H9 (cell line): ENCODE measurements around the gene UFC1. TPM values are rescaled to one million over a fixed set of nuclear protein-coding genes. Genes with fewer than 3 reads are reported as not detected.
A peak's percentile ranks its signal among the peaks of the same experiment; 100 is the strongest.

Experiments
- DNase-seq: peaks from one replicate; pipeline ENCODE4 v3.0.0-alpha.2; 2017
- H2AFZ ChIP-seq: one replicate; pipeline ENCODE4 v1.6.1; 2013; ENCODE audit warnings: mild to moderate bottlenecking, low read length, control low read depth, moderate library complexity
- H2AK5ac ChIP-seq: 2 replicates; pipeline ENCODE4 v1.6.1; 2013; ENCODE audit warnings: low read length, control low read depth, mixed read lengths; ENCODE audit not compliant: insufficient read length
- H2BK120ac ChIP-seq: one replicate; pipeline ENCODE4 v1.6.1; 2013; ENCODE audit warnings: low read depth, mild to moderate bottlenecking, low read length, control low read depth, inconsistent platforms; ENCODE audit not compliant: poor library complexity, severe bottlenecking
- H2BK12ac ChIP-seq: 2 replicates; pipeline ENCODE4 v1.6.1; 2013; ENCODE audit warnings: low read length, control low read depth, mixed read lengths, low read depth; ENCODE audit not compliant: insufficient read length
- H2BK15ac ChIP-seq: 2 replicates; pipeline ENCODE4 v1.6.1; 2013; ENCODE audit warnings: low read depth, low read length, control low read depth
- H2BK20ac ChIP-seq: one replicate; pipeline ENCODE4 v1.6.1; 2013; ENCODE audit warnings: low read depth, mild to moderate bottlenecking, low read length, control low read depth, inconsistent platforms; ENCODE audit not compliant: poor library complexity, severe bottlenecking
- H2BK5ac ChIP-seq: 2 replicates; pipeline ENCODE4 v1.6.1; 2013; ENCODE audit warnings: low read length, control low read depth, mixed read lengths; ENCODE audit not compliant: insufficient read length
- H3K14ac ChIP-seq: 2 replicates; pipeline ENCODE4 v1.6.1; 2013; ENCODE audit warnings: low read length, control low read depth; ENCODE audit not compliant: insufficient read depth
- H3K18ac ChIP-seq: 2 replicates; pipeline ENCODE4 v1.6.1; 2013; ENCODE audit warnings: low read depth, mild to moderate bottlenecking, mixed read lengths, low read length, control low read depth; ENCODE audit not compliant: insufficient read length
- H3K23ac ChIP-seq: 2 replicates; pipeline ENCODE4 v1.6.1; 2013; ENCODE audit warnings: low read length, control low read depth, mixed read lengths, low read depth; ENCODE audit not compliant: insufficient read length
- H3K23me2 ChIP-seq: 2 replicates; pipeline ENCODE4 v1.6.1; 2013; ENCODE audit warnings: low read depth, mild to moderate bottlenecking, mixed read lengths, low read length, control low read depth; ENCODE audit not compliant: insufficient read length, poor library complexity, severe bottlenecking
- H3K27ac ChIP-seq: 2 replicates; pipeline ENCODE4 v1.5.1; 2013; ENCODE audit warnings: low read length, control low read depth, mixed read lengths, low read depth; ENCODE audit not compliant: insufficient read length
- H3K27me3 ChIP-seq: 2 replicates; pipeline ENCODE4 v1.6.1; 2013; ENCODE audit warnings: low read length, control low read depth, inconsistent platforms; ENCODE audit not compliant: insufficient read depth
- H3K4ac ChIP-seq: 2 replicates; pipeline ENCODE4 v1.6.1; 2013; ENCODE audit warnings: low read depth, mild to moderate bottlenecking, control low read depth, inconsistent platforms, low read length, moderate library complexity
- H3K4me1 ChIP-seq: 2 replicates; pipeline ENCODE4 v1.6.1; 2013; ENCODE audit warnings: low read length, control low read depth, inconsistent platforms; ENCODE audit not compliant: insufficient read depth
- H3K4me2 ChIP-seq: 2 replicates; pipeline ENCODE4 v1.6.1; 2013; ENCODE audit warnings: low read length, control low read depth, mixed read lengths; ENCODE audit not compliant: insufficient read length, insufficient read depth
- H3K56ac ChIP-seq: 2 replicates; pipeline ENCODE4 v1.6.1; 2013; ENCODE audit warnings: low read depth, mild to moderate bottlenecking, mixed read lengths, low read length, control low read depth; ENCODE audit not compliant: insufficient read length
- H3K79me1 ChIP-seq: 2 replicates; pipeline ENCODE4 v1.6.1; 2013; ENCODE audit warnings: low read depth, mild to moderate bottlenecking, moderate library complexity, low read length, control low read depth, inconsistent platforms; ENCODE audit not compliant: insufficient read depth, poor library complexity, severe bottlenecking
- H3K79me2 ChIP-seq: 2 replicates; pipeline ENCODE4 v1.6.1; 2013; ENCODE audit warnings: low read length, control low read depth, inconsistent platforms; ENCODE audit not compliant: insufficient read depth
- H3K9ac ChIP-seq: 2 replicates; pipeline ENCODE4 v1.6.1; 2013; ENCODE audit warnings: low read length, control low read depth, mixed read lengths; ENCODE audit not compliant: insufficient read length; ENCODE audit errors: extremely low read depth
- H3K9me3 ChIP-seq: one replicate; pipeline ENCODE4 v1.6.1; 2013; ENCODE audit warnings: low read depth, low read length, inconsistent platforms; ENCODE audit not compliant: control insufficient read depth
- H3T11ph ChIP-seq: one replicate; pipeline ENCODE4 v1.6.1; 2013; ENCODE audit warnings: mild to moderate bottlenecking, low read length, control low read depth, inconsistent platforms
- H4K20me1 ChIP-seq: one replicate; pipeline ENCODE4 v1.6.1; 2013; ENCODE audit not compliant: control insufficient read depth, insufficient read length, insufficient read depth
- H4K5ac ChIP-seq: 2 replicates; pipeline ENCODE4 v1.6.1; 2013; ENCODE audit warnings: low read depth, mild to moderate bottlenecking, mixed read lengths, low read length, control low read depth; ENCODE audit not compliant: insufficient read length
- H4K8ac ChIP-seq: replicated peaks from 2 replicates; pipeline ENCODE4 v1.6.1; 2013; ENCODE audit warnings: low read length, control low read depth, mixed read lengths, low read depth; ENCODE audit not compliant: insufficient read length
- H4K91ac ChIP-seq: 2 replicates; pipeline ENCODE4 v1.6.1; 2013; ENCODE audit warnings: low read depth, mild to moderate bottlenecking, moderate library complexity, mixed read lengths, low read length, control low read depth; ENCODE audit not compliant: insufficient read length
- H3K27ac Mint-ChIP-seq, 3 experiments: 2 replicates in 2 of 3; 3 replicates in 1 of 3; pipeline ENCODE4 v1.8.0; 2020 to 2021; ENCODE audit warnings: mixed read lengths in 3 of 3, mild to moderate bottlenecking in 1 of 3, moderate library complexity in 1 of 3
- H3K27me3 Mint-ChIP-seq: 2 replicates; pipeline ENCODE4 v1.8.0; 2021; ENCODE audit warnings: low read depth, mild to moderate bottlenecking, moderate library complexity, mixed read lengths
- H3K36me3 Mint-ChIP-seq, 3 experiments: 2 replicates in 2 of 3; 3 replicates in 1 of 3; pipeline ENCODE4 v1.8.0; 2020 to 2021; ENCODE audit warnings: low read depth in 3 of 3, mixed read lengths in 3 of 3; ENCODE audit not compliant: insufficient read depth in 1 of 3
- H3K4me1 Mint-ChIP-seq, 2 experiments: 2 replicates each; pipeline ENCODE4 v1.8.0; 2020; ENCODE audit warnings: mixed read lengths in 2 of 2
- H3K4me3 Mint-ChIP-seq, 2 experiments: 2 replicates in 1 of 2; 3 replicates in 1 of 2; pipeline ENCODE4 v1.8.0; 2020 to 2021; ENCODE audit warnings: mild to moderate bottlenecking in 2 of 2, mixed read lengths in 2 of 2, moderate library complexity in 1 of 2
- H3K9me3 Mint-ChIP-seq, 2 experiments: 2 replicates in 1 of 2; 3 replicates in 1 of 2; pipeline ENCODE4 v1.8.0; 2020; ENCODE audit warnings: mild to moderate bottlenecking in 2 of 2, mixed read lengths in 2 of 2, moderate library complexity in 1 of 2
- CTCF ChIP-seq: fragments of 200-600 bp; sonication (generic); conservative IDR thresholded peaks from 3 replicates; pipeline ENCODE4 v1.8.0; 2021; ENCODE audit warnings: antibody characterized with exemption, mild to moderate bottlenecking
- WGBS: extraction: QIAGEN DNeasy Blood & Tissue Kit; methylation state at CpG from one replicate; pipeline ENCODE4 v1.1.7; 2013; ENCODE audit warnings: missing lambda C conversion rate, low lambda C conversion rate, mixed read lengths; ENCODE audit not compliant: insufficient read length; ENCODE audit errors: extremely low coverage; 5-methylcytosine and 5-hydroxymethylcytosine counted together
- long read RNA-seq: library from polyadenylated mRNA; unstranded; transcript quantifications from one replicate; pipeline ENCODE4 v2.0.0, GENCODE V29; 2020
- total RNA-seq: library from RNA; stranded (reverse); gene quantifications from 2 replicates; pipeline ENCODE4 v1.2.1, GENCODE V29; 2021

UFC1 gene
- total RNA-seq: 93.4 and 93.5 TPM in 2 replicates
- long read RNA-seq, transcript UFC1-201 (6 exons, 1,114 nt): major isoform, 98 of 111 reads
- long read RNA-seq, partial matches to known transcripts: 0 of 111 reads
- long read RNA-seq, other reads (novel, unspliced or antisense): 5 of 111 reads

GRCh38 chr1:161153682-161154337, at the start of gene UFC1:
UFC1 (plus strand) TSS chr1:161153978; CDS start chr1:161153998, 20 bp downstream.
- H3K79me1 ChIP-seq: no peaks in the 10 kb centered on the region
- WGBS: no CpG with 5 or more reads among the region's 33 CpGs
- peak within 1 kb of the TSS; percentile 99 for H2AFZ ChIP-seq
- H3K4me1 ChIP-seq: no peaks in the 10 kb centered on the region
- H4K20me1 ChIP-seq: no peaks in the 10 kb centered on the region
- H2AK5ac ChIP-seq: peak within 1 kb of the TSS; percentile 51
- no peaks in the 10 kb centered on the region for H3K27me3 ChIP-seq
- Mint-ChIP-seq H3K4me1 (peaks cover 15 to 16% of the 10 kb centered on the region in 2 experiments), H3K27ac (peak within 1 kb of the TSS; percentile 98 to 100 (median 100)), H3K4me3 (peak within 1 kb of the TSS; percentile 99 to 100), H3K27me3 (no peaks in the 10 kb centered on the region), H3K36me3 (peaks cover 10 to 20% (median 17%) of the 10 kb centered on the region in 3 experiments; a peak in 6 of 7 replicates), H3K9me3 (no peaks in the 10 kb centered on the region)
- H3K27ac ChIP-seq: peak within 1 kb of the TSS; percentile 93
- peak within 1 kb of the TSS; percentile 39 for H4K5ac ChIP-seq
- peak within 1 kb of the TSS; percentile 66 for H2BK5ac ChIP-seq
- H3K18ac ChIP-seq: peak within 1 kb of the TSS; percentile 99
- peak within 1 kb of the TSS; percentile 77 for H2BK12ac ChIP-seq
- peak within 1 kb of the TSS; percentile 100 for H3K14ac ChIP-seq
- H3T11ph ChIP-seq: peak within 1 kb of the TSS; percentile 100
- H3K4me2 ChIP-seq: peak within 1 kb of the TSS; percentile 69
- H2BK15ac ChIP-seq: no peak within 1 kb of the TSS
- peak within 1 kb of the TSS; percentile 84; the same call in 1 of the 2 replicates for H3K4ac ChIP-seq
- no peaks in the 10 kb centered on the region for H3K79me2 ChIP-seq
- peak within 1 kb of the TSS; percentile 71 for H3K56ac ChIP-seq
- peak within 1 kb of the TSS; percentile 2 for H3K23ac ChIP-seq
- H4K8ac ChIP-seq: peak within 1 kb of the TSS; percentile 98
- peak within 1 kb of the TSS; percentile 95 for H2BK120ac ChIP-seq
- H3K9me3 ChIP-seq: no peaks in the 10 kb centered on the region
- TF ChIP-seq CTCF: no peak
- H4K91ac ChIP-seq: no peak within 1 kb of the TSS
- no peaks in the 10 kb centered on the region for H3K23me2 ChIP-seq
- peak; percentile 85 for DNase-seq
- H3K9ac ChIP-seq: peak within 1 kb of the TSS; percentile 98
- H2BK20ac ChIP-seq: peak within 1 kb of the TSS; percentile 78
